C4-2B (cell line): ENCODE data around the gene UBR1.
"Not testable (repeated sequence)": the region's sequence is repeated elsewhere in the genome, so short reads cannot be mapped to it uniquely, and the experiment has no call there.

Experiments used
- H3K27ac ChIP-seq: fragments of 450-650 bp; 2 replicates; pipeline ENCODE4 v1.5.1; 2017
- ZFX ChIP-seq: fragments of 450-650 bp; IDR thresholded peaks from 2 replicates; pipeline ENCODE4 v1.6.1; 2017
- TF ChIP-seq, protein P1 (sequence below): fragments of 450-650 bp; conservative IDR thresholded peaks from 2 replicates; pipeline ENCODE4 v1.5.1; 2017; ENCODE audit warnings: mild to moderate bottlenecking

UBR1 gene

GRCh38 chr15:42992626-42993025 is 113.2 kb downstream of the UBR1 start:
- TF ChIP-seq, protein P1, sequence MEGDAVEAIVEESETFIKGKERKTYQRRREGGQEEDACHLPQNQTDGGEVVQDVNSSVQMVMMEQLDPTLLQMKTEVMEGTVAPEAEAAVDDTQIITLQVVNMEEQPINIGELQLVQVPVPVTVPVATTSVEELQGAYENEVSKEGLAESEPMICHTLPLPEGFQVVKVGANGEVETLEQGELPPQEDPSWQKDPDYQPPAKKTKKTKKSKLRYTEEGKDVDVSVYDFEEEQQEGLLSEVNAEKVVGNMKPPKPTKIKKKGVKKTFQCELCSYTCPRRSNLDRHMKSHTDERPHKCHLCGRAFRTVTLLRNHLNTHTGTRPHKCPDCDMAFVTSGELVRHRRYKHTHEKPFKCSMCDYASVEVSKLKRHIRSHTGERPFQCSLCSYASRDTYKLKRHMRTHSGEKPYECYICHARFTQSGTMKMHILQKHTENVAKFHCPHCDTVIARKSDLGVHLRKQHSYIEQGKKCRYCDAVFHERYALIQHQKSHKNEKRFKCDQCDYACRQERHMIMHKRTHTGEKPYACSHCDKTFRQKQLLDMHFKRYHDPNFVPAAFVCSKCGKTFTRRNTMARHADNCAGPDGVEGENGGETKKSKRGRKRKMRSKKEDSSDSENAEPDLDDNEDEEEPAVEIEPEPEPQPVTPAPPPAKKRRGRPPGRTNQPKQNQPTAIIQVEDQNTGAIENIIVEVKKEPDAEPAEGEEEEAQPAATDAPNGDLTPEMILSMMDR, result no peak
- no peak for TF ChIP-seq ZFX

GRCh38 chr15:42986693-42987342 is 119.0 kb downstream of the UBR1 start:
- no peak overlapping the region for H3K27ac ChIP-seq
- no peak for TF ChIP-seq ZFX
- TF ChIP-seq, protein P1, result no peak

More at GRCh38 chr15:42992626-42993025, 113.2 kb downstream of the UBR1 start:
- no peak overlapping the region for H3K27ac ChIP-seq

DNA sequence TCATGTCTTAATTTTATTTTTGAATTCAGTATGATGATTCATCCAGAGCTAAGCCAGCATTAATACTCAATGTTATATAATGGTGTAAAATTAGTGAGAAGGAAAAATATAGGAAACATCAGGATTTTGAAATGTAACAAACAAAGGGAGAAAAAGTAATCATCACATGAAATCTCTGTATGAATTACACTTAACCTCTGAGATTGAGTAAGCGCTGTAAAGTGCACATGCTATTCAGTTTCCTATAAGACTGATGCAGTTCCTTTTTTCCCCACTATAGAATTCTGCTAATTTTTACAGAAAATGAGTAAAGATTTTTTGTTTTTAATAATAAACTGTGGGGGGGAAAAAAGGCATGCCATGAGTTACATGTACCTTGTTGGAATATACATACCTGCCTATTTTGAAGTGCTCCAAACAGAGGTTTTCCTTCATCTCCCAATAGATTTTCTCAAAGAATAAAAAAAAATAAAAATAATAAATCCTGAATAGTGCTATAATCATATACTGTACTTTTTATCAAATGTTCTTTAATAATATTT is 121.3 kb downstream of the UBR1 start:
- no peak for TF ChIP-seq ZFX
- no peak overlapping the region for H3K27ac ChIP-seq

GRCh38 chr15:42979113-42979512 is 126.7 kb downstream of the UBR1 start:
- not testable (repeated sequence) for H3K27ac ChIP-seq

DNA sequence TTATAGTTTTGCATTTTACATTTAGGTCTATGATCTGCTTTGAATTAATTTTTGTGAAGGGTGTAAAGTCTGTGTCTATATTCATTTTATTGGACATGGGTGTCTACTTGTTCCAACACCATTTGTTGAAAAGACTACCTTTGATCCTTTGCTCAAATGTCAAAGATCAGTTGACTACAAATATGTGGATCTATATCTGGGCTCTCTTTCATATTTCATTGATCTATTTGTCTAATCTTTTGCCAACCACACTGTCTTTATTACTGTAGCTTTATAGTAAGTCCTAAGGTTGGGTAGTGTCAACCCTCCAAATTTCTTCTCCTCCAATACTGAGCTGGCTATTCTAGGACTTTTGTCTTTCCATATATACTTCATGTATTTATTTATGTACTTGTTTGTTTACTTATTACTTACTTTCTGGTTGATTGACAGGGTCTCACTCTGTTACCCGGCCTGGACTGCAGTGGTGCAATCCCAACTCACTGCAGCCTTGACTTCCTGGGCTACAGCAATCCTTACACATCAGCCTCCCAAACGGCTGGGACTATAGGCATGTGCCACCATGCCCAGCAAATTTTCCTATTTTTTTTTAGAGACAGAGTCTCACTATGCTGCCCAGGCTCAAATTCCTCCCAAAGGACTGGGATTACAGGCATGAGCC is 131.5 kb downstream of the UBR1 start:
- no peak overlapping the region for H3K27ac ChIP-seq
- TF ChIP-seq, protein P1, result no peak
- no peak for TF ChIP-seq ZFX

DNA sequence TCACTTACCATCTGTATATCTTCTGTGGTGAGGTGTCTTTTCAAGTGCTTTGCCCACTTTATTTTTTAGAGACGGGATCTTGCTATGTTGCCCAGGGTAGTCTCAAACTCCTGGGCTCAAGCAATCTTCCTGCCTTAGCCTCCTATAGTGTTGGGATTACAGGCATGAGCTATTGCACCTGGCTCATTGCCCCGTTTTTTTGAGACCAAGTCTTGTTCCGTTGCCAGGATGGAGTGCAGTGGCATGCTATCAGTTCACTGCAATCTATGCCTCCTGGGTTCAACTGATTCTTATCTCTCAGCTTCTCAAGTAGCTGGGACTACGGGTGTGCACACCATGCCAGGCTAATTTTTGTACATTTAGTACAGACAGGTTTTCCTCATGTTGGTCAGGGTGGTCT is 132.7 kb downstream of the UBR1 start:
- no peak for TF ChIP-seq ZFX
- TF ChIP-seq, protein P1, result no peak
- H3K27ac ChIP-seq, result no peak overlapping the region

- TF ChIP-seq ZFX, result no peak
- TF ChIP-seq, protein P1, result no peak
- no peak overlapping the region for H3K27ac ChIP-seq
Measured at GRCh38 chr15:42971830-42972229, 134.0 kb downstream of the UBR1 start.

DNA sequence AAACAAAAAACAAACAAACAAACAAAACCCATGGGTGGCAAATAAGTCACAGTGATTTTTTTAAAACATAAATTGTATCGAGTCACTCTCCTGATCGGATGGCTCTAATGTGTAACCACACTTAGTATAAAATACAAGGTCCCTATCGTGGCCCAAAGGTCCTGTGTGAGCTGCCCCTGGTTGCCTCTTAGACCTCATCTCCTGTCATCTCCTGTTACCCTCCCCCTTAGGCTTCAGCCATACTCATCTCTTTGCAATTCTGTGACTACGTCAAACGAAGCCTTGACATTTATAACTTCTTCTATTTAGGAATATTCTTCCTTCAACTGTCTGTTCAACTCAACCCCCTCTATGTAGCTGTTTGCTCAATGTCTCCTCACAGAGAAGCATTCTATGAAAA is 141.4 kb downstream of the UBR1 start:
- TF ChIP-seq, protein P1, result no peak
- TF ChIP-seq ZFX, result no peak
- H3K27ac ChIP-seq, result no peak overlapping the region
